NCI-H345 (cell line): ENCODE measurements around the gene DCST2.

Experiments used
- DNase-seq: peaks from one replicate; lab custom pipeline; 2025; lab: John Stamatoyannopoulos, UW

Gene DCST2

GRCh38 chr1:155069551-155070157 lies 36.1 kb upstream of the DCST2 start:
- DNase-seq, result peak; percentile 84

- DNase-seq, result no peak
Observed at GRCh38 chr1:155068599-155068998, 35.0 kb upstream of the DCST2 start.

GRCh38 chr1:155066777-155067176 lies 33.2 kb upstream of the DCST2 start:
- no peak for DNase-seq

DNA sequence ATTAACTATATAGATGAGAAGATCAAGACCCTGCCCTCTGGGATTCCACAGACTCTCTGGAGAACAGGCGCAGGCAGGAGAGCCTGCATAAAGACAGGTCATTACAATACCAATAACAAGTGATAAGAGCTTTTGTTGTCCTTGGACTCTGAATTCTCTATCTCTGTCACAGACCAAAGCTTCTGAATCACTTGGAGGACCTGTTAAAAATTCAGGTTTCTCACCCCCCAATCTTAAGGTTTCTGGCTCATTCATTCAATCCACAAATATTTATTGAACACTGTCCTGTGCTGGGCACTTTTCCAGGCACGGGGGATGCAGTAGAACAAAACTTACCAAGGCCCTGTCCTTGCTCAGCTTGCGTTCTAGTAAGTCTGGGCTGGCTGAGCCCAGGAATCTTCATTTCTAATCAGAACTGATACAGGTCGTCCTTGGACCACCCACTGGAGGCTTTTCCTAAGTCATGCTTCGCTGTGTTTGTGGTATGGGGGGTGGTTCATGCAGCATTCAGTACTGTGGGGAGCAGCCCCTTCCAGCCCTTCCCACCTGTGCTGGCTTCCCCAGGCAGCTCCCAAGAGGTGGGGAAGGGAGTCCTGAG lies 31.4 kb upstream of the DCST2 start:
- DNase-seq, result no peak

- DNase-seq, result peak; percentile 81
Observed at GRCh38 chr1:155064111-155064831, 30.7 kb upstream of the DCST2 start.

DNA sequence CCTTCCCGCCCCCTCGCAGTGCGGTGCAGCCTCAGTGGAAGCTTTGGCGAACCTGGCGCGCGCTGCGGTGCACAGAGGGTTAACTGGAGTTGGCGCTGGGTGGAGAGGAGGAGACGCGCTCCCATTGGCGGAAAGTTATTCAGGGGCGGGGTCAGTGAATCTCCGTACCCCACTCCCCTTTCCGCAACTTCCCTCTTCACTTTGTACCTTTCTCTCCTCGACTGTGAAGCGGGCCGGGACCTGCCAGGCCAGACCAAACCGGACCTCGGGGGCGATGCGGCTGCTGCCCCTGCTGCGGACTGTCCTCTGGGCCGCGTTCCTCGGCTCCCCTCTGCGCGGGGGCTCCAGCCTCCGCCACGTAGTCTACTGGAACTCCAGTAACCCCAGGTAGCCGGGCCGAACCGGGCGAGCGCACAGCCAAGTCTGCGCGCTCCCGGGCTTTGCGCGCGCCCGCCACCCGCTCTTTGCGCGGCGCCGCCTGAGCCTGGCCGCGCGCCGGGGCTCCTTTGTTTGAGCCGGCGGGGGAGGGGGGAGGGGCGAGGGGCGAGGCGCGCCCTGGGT lies 30.0 kb upstream of the DCST2 start, which contains the start of gene EFNA4:
TSS of gene EFNA4 (plus strand) at position 191 of the 561 bp plus-strand sequence. CDS start at position 275, 84 bp downstream.
- peak; percentile 90 for DNase-seq

GRCh38 chr1:155062702-155063411 lies 29.3 kb upstream of the DCST2 start:
- peak; percentile 84 for DNase-seq

- no peak for DNase-seq
Observed at GRCh38 chr1:155062151-155062686, 28.6 kb upstream of the DCST2 start.

DNA sequence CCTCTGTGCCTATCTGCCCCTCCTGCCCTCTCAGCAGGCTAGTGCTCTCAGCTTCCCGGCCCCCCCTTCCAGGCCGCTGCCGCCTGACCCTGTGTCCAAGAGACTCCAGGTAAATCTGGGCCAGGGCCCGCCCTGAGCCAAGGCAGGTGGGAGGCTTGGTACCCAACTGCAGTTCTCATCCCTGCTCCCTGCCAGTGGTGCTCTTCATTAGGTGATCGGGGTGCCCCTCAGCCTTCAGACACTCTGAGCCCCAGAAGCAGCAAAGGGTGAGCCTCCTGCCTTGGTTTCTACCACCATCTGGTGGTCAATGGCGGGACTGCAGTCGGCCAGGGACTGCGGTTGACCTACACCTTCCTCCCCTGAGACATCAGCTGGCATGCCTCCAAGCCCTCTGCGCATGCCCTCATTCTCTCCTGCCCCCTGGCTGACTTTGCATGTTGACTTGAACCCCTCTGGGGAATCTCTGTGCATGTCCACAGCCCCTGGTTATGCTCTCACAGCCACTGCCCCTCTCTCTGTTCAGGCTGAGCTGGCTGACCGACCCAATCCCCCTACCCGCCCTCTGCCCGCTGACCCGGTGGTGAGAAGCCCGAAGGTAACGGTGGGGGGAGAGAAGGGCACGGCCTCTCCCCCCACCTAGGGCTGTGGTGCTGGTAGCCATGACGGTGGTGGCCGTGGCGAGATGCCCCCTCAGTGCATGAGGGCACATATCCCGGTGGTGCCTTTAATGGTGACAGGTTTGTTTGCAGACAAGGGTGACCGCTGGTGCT lies 28.0 kb upstream of the DCST2 start:
- DNase-seq, result peak; percentile 98

GRCh38 chr1:155060736-155061135 lies 27.2 kb upstream of the DCST2 start:
- DNase-seq, result no peak

DNA sequence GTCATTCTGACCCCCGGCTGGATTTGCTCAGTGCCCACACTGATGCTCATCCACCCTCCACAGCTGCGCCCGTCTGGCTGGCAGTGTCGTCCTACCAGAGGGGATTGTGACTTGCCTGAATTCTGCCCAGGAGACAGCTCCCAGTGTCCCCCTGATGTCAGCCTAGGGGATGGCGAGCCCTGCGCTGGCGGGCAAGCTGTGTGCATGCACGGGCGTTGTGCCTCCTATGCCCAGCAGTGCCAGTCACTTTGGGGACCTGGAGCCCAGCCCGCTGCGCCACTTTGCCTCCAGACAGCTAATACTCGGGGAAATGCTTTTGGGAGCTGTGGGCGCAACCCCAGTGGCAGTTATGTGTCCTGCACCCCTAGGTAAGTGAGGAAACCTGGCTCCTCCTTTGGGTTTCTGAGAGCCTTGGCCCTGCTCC lies 24.2 kb upstream of the DCST2 start:
- no peak for DNase-seq

GRCh38 chr1:155057104-155057503 lies 23.5 kb upstream of the DCST2 start:
- DNase-seq, result no peak

DNA sequence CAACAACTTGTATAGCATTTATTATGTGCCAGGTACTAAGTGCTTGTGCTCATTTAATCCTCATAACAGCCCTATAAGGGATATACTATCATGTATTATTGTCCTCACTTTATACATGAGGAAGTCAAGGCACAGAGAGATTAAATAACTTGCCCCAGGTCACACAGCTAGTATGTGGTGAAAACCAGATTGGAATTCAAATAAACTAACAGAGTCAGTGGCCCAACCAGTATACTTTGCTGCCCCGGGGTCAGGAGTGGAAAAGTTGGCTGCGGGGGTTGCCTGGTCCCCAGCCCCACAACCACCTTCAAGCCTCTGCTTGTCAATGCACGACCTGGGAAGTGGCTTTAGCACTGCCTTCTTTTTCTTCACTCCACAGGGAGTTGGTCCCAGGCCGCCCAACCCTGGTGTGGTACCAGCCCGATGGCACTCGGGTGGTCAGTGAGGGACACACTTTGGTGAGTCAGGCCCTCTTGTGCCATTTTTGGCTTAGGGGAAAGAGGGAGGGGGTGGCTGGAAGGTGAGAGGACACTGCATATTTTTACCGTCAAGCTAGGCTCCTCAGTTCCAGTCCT lies 20.0 kb upstream of the DCST2 start:
- DNase-seq, result no peak

- peak; percentile 55 for DNase-seq
Observed at GRCh38 chr1:155052439-155053395, 19.1 kb upstream of the DCST2 start.

- DNase-seq, result peak; percentile 91
Observed at GRCh38 chr1:155051777-155052398, 18.3 kb upstream of the DCST2 start.

GRCh38 chr1:155051342-155051776 lies 17.8 kb upstream of the DCST2 start:
- no peak for DNase-seq

DNA sequence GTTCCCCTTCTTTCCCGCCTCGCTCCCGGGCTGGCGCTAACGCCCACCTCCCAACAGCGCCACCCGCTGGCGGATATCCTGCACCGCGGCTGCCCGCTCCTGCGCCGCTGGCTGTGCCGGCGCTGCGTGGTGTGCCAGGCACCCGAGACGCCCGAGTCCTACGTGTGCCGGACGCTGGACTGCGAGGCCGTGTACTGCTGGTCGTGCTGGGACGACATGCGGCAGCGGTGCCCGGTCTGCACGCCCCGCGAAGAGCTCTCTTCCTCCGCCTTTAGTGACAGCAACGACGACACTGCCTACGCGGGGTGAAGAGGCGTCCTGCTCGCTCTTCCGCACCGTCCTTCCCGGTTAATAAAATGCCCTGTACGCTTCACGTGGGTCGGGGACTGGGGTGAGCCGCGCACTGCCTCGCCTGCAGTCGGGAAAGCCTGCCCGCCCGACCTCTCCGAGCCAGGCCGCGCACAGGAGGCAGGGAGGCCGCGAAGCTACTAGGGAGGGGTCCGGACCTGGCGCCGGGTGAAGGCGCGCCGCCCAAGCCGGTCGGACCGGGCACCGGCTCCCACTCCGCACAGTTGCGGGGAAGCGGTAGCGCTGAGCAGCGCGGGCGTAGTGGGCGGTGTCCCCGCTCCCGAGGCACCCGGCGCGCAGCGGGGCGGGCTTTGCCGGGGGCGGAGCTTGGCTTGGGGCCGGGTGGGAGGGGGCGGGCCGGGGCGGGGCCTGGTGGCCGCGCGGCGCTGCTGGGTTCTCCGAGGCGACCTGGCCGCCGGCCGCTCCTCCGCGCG lies 17.2 kb upstream of the DCST2 start, which contains the start of gene ADAM15:
TSS of gene ADAM15 (plus strand) at position 757 of the 782 bp plus-strand sequence. CDS start 71 bp downstream, outside the sequence.
- peak; percentile 97 for DNase-seq
